ENCODE measurements around the gene DYNC1H1.

The DYNC1H1 gene

GRCh38 chr14:101948666-101949216, 15.6 kb upstream of the DYNC1H1 start:
- TF ChIP-seq SP3 (tag by site-specific recombination; IDR thresholded peaks at IDR 0.05) (no peak), HIC1 (tag by site-specific recombination; IDR thresholded peaks at IDR 0.05) (peak; percentile 75; the same call in 1 of the 2 replicates)
- Histone ChIP-seq H3K9me3 (ENCODE audit: control insufficient read depth, insufficient read depth, low read depth, low read length) (no peaks in the 10 kb centered on the region), H3K4me3 (ENCODE audit: low read depth, low read length) (peak overlapping the region; percentile 81), H3K27ac (ENCODE audit: extremely low read depth, low read depth, low read length) (peak overlapping the region; percentile 45), H3K36me3 (ENCODE audit: control insufficient read depth in 2 of 2, insufficient read depth in 1 of 2, low read length in 2 of 2) (no peaks in the 10 kb centered on the region), H3K4me1 (ENCODE audit: control insufficient read depth, insufficient read depth, low read length) (0 out of 2 replicates have a peak, but pooled peaks cover 3% of the 10 kb centered on the region)
- ChIA-PET CTCF (interaction anchor here (0.9 to 2.2 kb wide), 2 partner anchors 13 to 15 kb away, joined by 3 to 11 read pairs; no protein-coding TSS in a partner anchor), POLR2A (interaction anchor here (0.6 to 1.4 kb wide), 2 partner anchors 12 to 24 kb away, joined by 3 to 4 read pairs; no protein-coding TSS in a partner anchor)

DNA sequence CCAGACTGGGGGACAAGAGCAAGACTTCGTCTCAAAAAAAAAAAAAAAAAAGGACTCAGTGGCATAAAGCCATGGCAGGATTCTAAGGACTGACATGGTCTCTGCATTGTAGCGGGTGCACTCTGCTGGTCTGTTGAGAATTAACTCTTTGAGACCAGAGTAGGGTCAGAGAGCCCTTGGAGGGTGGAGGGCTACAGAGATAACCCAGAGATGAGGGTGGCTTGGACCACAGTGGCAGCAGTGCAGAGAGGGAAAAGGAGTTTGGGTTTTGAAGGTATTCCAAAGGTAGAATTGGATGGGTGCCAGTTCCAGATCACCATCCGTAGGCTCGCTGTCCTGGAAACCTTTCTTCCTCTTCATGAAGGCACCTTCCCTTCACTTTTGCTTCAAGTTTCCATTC, 14.3 kb upstream of the DYNC1H1 start:
- ChIA-PET POLR2A (interaction anchor here (0.6 kb wide), 1 partner anchor 19 kb away, joined by 4 read pairs; no protein-coding TSS in a partner anchor), CTCF (interaction anchor here (2.0 kb wide), 1 partner anchor 11 kb away, joined by 9 read pairs; no protein-coding TSS in a partner anchor)
- Histone ChIP-seq H3K27ac (ENCODE audit: extremely low read depth, low read depth, low read length) (no peak overlapping the region), H3K36me3 (ENCODE audit: control insufficient read depth in 2 of 2, insufficient read depth in 1 of 2, low read length in 2 of 2) (no peaks in the 10 kb centered on the region), H3K4me3 (ENCODE audit: low read depth, low read length) (no peak overlapping the region), H3K9me3 (ENCODE audit: control insufficient read depth, insufficient read depth, low read depth, low read length) (no peaks in the 10 kb centered on the region), H3K4me1 (ENCODE audit: control insufficient read depth, insufficient read depth, low read length) (0 out of 2 replicates have a peak, but pooled peaks cover 3% of the 10 kb centered on the region)
- TF ChIP-seq MEIS1 (CRISPR knock-in tag; IDR thresholded peaks at IDR 0.05; ENCODE audit: borderline replicate concordance) = no peak
- TF ChIP-seq ZNF510 (tag by site-specific recombination; IDR thresholded peaks at IDR 0.05; ENCODE audit: insufficient replicate concordance) = no peak

GRCh38 chr14:101950516-101951215, 13.7 kb upstream of the DYNC1H1 start:
- Histone ChIP-seq H3K4me1 (ENCODE audit: control insufficient read depth, insufficient read depth, low read length) (0 out of 2 replicates have a peak, but pooled peaks cover 3% of the 10 kb centered on the region), H3K36me3 (ENCODE audit: control insufficient read depth in 2 of 2, insufficient read depth in 1 of 2, low read length in 2 of 2) (no peaks in the 10 kb centered on the region), H3K9me3 (ENCODE audit: control insufficient read depth, insufficient read depth, low read depth, low read length) (no peaks in the 10 kb centered on the region), H3K27ac (ENCODE audit: extremely low read depth, low read depth, low read length) (no peak overlapping the region), H3K4me3 (ENCODE audit: low read depth, low read length) (no peak overlapping the region)
- no peak for TF ChIP-seq ZNF302 (tag by site-specific recombination; IDR thresholded peaks at IDR 0.05; ENCODE audit: low read depth)
- ChIA-PET POLR2A (no interaction called here), CTCF (interaction anchor here (2.0 kb wide), 1 partner anchor 10 kb away, joined by 9 read pairs; no protein-coding TSS in a partner anchor)

- H3K9me3 ChIP-seq (ENCODE audit: control insufficient read depth, insufficient read depth, low read depth, low read length) = no peaks in the 10 kb centered on the region
- no peak overlapping the region for H3K4me3 ChIP-seq (ENCODE audit: low read depth, low read length)
- no peaks in the 10 kb centered on the region for H3K36me3 ChIP-seq (ENCODE audit: control insufficient read depth in 2 of 2, insufficient read depth in 1 of 2, low read length in 2 of 2)
- no peak overlapping the region for H3K27ac ChIP-seq (ENCODE audit: extremely low read depth, low read depth, low read length)
- ChIA-PET CTCF (interaction anchor here (1.0 to 1.5 kb wide), 4 partner anchors 9 to 340 kb away, joined by 4 to 6 read pairs (median 6); no protein-coding TSS in a partner anchor), POLR2A (interaction anchor here (1.1 kb wide), 1 partner anchor 182 kb away, joined by 3 read pairs; no protein-coding TSS in a partner anchor)
- H3K4me1 ChIP-seq (ENCODE audit: control insufficient read depth, insufficient read depth, low read length) = 0 out of 2 replicates have a peak, but pooled peaks cover 3% of the 10 kb centered on the region
- TF ChIP-seq ZNF837 (tag by site-specific recombination; IDR thresholded peaks at IDR 0.05) = no peak
- no peak for TF ChIP-seq ZNF677 (tag by site-specific recombination; IDR thresholded peaks at IDR 0.05)
- TF ChIP-seq ZNF76 (tag by site-specific recombination; IDR thresholded peaks at IDR 0.05; ENCODE audit: borderline replicate concordance, low read depth) = no peak
- no peak for TF ChIP-seq ZNF169 (tag by site-specific recombination; IDR thresholded peaks at IDR 0.05)
Observed at GRCh38 chr14:101953151-101953550, 11.2 kb upstream of the DYNC1H1 start.

- ChIA-PET POLR2A (no interaction called here), CTCF (no interaction called here)
- Histone ChIP-seq H3K36me3 (ENCODE audit: control insufficient read depth in 2 of 2, insufficient read depth in 1 of 2, low read length in 2 of 2) (no peaks in the 10 kb centered on the region), H3K4me1 (ENCODE audit: control insufficient read depth, insufficient read depth, low read length) (no peaks in the 10 kb centered on the region), H3K27ac (ENCODE audit: extremely low read depth, low read depth, low read length) (no peak overlapping the region), H3K4me3 (ENCODE audit: low read depth, low read length) (no peak overlapping the region), H3K9me3 (ENCODE audit: control insufficient read depth, insufficient read depth, low read depth, low read length) (no peaks in the 10 kb centered on the region)
- TF ChIP-seq, protein P1, sequence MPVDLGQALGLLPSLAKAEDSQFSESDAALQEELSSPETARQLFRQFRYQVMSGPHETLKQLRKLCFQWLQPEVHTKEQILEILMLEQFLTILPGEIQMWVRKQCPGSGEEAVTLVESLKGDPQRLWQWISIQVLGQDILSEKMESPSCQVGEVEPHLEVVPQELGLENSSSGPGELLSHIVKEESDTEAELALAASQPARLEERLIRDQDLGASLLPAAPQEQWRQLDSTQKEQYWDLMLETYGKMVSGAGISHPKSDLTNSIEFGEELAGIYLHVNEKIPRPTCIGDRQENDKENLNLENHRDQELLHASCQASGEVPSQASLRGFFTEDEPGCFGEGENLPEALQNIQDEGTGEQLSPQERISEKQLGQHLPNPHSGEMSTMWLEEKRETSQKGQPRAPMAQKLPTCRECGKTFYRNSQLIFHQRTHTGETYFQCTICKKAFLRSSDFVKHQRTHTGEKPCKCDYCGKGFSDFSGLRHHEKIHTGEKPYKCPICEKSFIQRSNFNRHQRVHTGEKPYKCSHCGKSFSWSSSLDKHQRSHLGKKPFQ (tag by site-specific recombination; IDR thresholded peaks at IDR 0.05) = no peak
- no peak for TF ChIP-seq ELK4 (IDR thresholded peaks at IDR 0.05; ENCODE audit: borderline replicate concordance, low read depth, low read length)
- TF ChIP-seq ZIC2 (tag by site-specific recombination; IDR thresholded peaks at IDR 0.05) = no peak
- no peak for TF ChIP-seq ZNF785 (tag by site-specific recombination; IDR thresholded peaks at IDR 0.05)
- TF ChIP-seq ZNF354C (tag by site-specific recombination; IDR thresholded peaks at IDR 0.05; ENCODE audit: borderline replicate concordance, low read depth) = no peak
- no peak for TF ChIP-seq ZSCAN23 (tag by site-specific recombination; IDR thresholded peaks at IDR 0.05)
- TF ChIP-seq OSR2 (tag by site-specific recombination; IDR thresholded peaks at IDR 0.05) = no peak
- TF ChIP-seq ZNF239 (tag by site-specific recombination; IDR thresholded peaks at IDR 0.05) = no peak
Observed at GRCh38 chr14:101954501-101954900, 9.9 kb upstream of the DYNC1H1 start.
